H1 (cell line): Measurements from ENCODE around the gene PRKN. TPM values are rescaled to one million over a fixed set of nuclear protein-coding genes. Genes with fewer than 3 reads are reported as not detected.

Experiments used
- CTCF ChIA-PET: fragments of 300-600 bp; sonication (Branson Sonifier 250); formaldehyde crosslinking; loops from one replicate; lab custom pipeline; 2021; ENCODE audit not compliant: partially characterized antibody; lab: Charles Lee
- POLR2A ChIA-PET: fragments of 300-600 bp; sonication (Branson Sonifier 250); formaldehyde crosslinking; loops from one replicate; lab custom pipeline; 2021; ENCODE audit warnings: inconsistent platforms; ENCODE audit not compliant: partially characterized antibody; lab: Charles Lee
- DNase-seq, 2 experiments: peaks; one replicate each; pipeline versions ENCODE4 v3.0.0 to v3.0.0-alpha.2; 2010 to 2022; ENCODE audit warnings: low spot score in 2 of 2, low read depth in 1 of 2, mixed read lengths in 1 of 2
- FAIRE-seq: peaks from 2 replicates; lab custom pipeline; 2011; peaks lifted over from hg19 to GRCh38; lab: Jason Lieb, UNC
- H2AFZ ChIP-seq: 2 replicates; pipeline ENCODE4 v1.8.1; 2012; ENCODE audit warnings: low read length, inconsistent platforms
- H2AK5ac ChIP-seq: 2 replicates; pipeline ENCODE4 v1.6.1; 2013; ENCODE audit warnings: low read depth, low read length
- H2BK120ac ChIP-seq: replicated peaks from 2 replicates; pipeline ENCODE3; 2013; ENCODE audit warnings: low read depth, low read length, inconsistent platforms
- H2BK12ac ChIP-seq: 2 replicates; pipeline ENCODE4 v1.6.1; 2013; ENCODE audit warnings: low read depth, low read length
- H2BK15ac ChIP-seq: 2 replicates; pipeline ENCODE4 v1.6.1; 2013; ENCODE audit warnings: low read length
- H2BK20ac ChIP-seq: 2 replicates; pipeline ENCODE4 v1.6.1; 2013; ENCODE audit warnings: low read length
- H2BK5ac ChIP-seq: 2 replicates; pipeline ENCODE4 v1.6.1; 2013; ENCODE audit warnings: low read depth, low read length
- H3K14ac ChIP-seq: 2 replicates; pipeline ENCODE4 v1.6.1; 2013; ENCODE audit warnings: inconsistent platforms; ENCODE audit not compliant: insufficient read length
- H3K18ac ChIP-seq: 2 replicates; pipeline ENCODE4 v1.6.1; 2013; ENCODE audit warnings: low read length; ENCODE audit errors: extremely low read depth
- H3K23ac ChIP-seq: 2 replicates; pipeline ENCODE4 v1.6.1; 2013; ENCODE audit warnings: inconsistent platforms; ENCODE audit not compliant: insufficient read length
- H3K23me2 ChIP-seq: 2 replicates; pipeline ENCODE4 v1.6.1; 2013; ENCODE audit warnings: low read depth, low read length
- H3K27ac ChIP-seq: 2 replicates; pipeline ENCODE4 v1.6.1; 2011; ENCODE audit warnings: low read depth, low read length, inconsistent platforms
- H3K27me3 ChIP-seq, 4 experiments: replicated peaks in 1 of 4; 1 replicate in 1 of 4; 2 replicates in 3 of 4; pipeline versions ENCODE4 v1.6.1 to v1.8.1; 2011 to 2013; ENCODE audit warnings: low read length in 3 of 4, mild to moderate bottlenecking in 3 of 4, inconsistent platforms in 2 of 4, mixed read lengths in 2 of 4, moderate library complexity in 1 of 4; ENCODE audit not compliant: control insufficient read depth in 3 of 4, insufficient read depth in 3 of 4; ENCODE audit errors: extremely low read depth in 1 of 4
- H3K36me3 ChIP-seq, 4 experiments: 2 replicates each; pipeline versions ENCODE4 v1.6.1 to v1.8.1; 2011 to 2013; ENCODE audit warnings: mild to moderate bottlenecking in 4 of 4, low read length in 3 of 4, moderate library complexity in 2 of 4, control low read depth in 1 of 4, inconsistent platforms in 1 of 4; ENCODE audit not compliant: insufficient read depth in 4 of 4, control insufficient read depth in 2 of 4
- H3K4ac ChIP-seq: replicated peaks from 2 replicates; pipeline ENCODE3; 2013; ENCODE audit warnings: low read length, low read depth, mixed read lengths, inconsistent platforms; ENCODE audit not compliant: insufficient read length
- H3K4me1 ChIP-seq, 4 experiments: replicated peaks in 1 of 4; 1 replicate in 1 of 4; 2 replicates in 3 of 4; pipeline versions ENCODE4 v1.6.1 to v1.8.1; 2011 to 2013; ENCODE audit warnings: low read length in 3 of 4, inconsistent platforms in 2 of 4, mixed read lengths in 1 of 4; ENCODE audit not compliant: insufficient read depth in 4 of 4, control insufficient read depth in 3 of 4
- H3K4me2 ChIP-seq, 2 experiments: 2 replicates each; pipeline versions ENCODE4 v1.6.1 to v1.8.1; 2011 to 2013; ENCODE audit warnings: low read depth in 2 of 2, low read length in 2 of 2, control low read depth in 1 of 2, inconsistent platforms in 1 of 2, mild to moderate bottlenecking in 1 of 2; ENCODE audit not compliant: insufficient read depth in 1 of 2
- H3K4me3 ChIP-seq, 4 experiments: fragments of 200-600, 300-600 bp in 1 of 4; sonication (generic), shearing (Covaris generic), sonication (Bioruptor Twin) in 1 of 4; 2 replicates each; pipeline versions ENCODE4 v1.5.1 to v1.8.1; 2011 to 2016; ENCODE audit warnings: low read length in 4 of 4, low read depth in 3 of 4, control low read depth in 2 of 4, inconsistent platforms in 2 of 4, mild to moderate bottlenecking in 2 of 4, mixed read lengths in 1 of 4, moderate library complexity in 1 of 4; ENCODE audit not compliant: insufficient read depth in 2 of 4; ENCODE audit errors: extremely low read depth in 1 of 4
- H3K56ac ChIP-seq: replicated peaks from 2 replicates; pipeline ENCODE3; 2013; ENCODE audit warnings: low read depth, mild to moderate bottlenecking, mixed read lengths, low read length, inconsistent platforms; ENCODE audit not compliant: insufficient read length
- H3K79me1 ChIP-seq: 2 replicates; pipeline ENCODE4 v1.6.1; 2013; ENCODE audit warnings: low read depth, low read length, control low read depth
- H3K79me2 ChIP-seq, 2 experiments: 2 replicates each; pipeline versions ENCODE4 v1.6.1 to v1.8.1; 2012 to 2013; ENCODE audit warnings: low read length in 2 of 2, mild to moderate bottlenecking in 2 of 2, inconsistent platforms in 1 of 2; ENCODE audit not compliant: insufficient read depth in 2 of 2, control insufficient read depth in 1 of 2
- H3K9ac ChIP-seq, 4 experiments: replicated peaks in 1 of 4; 1 replicate in 1 of 4; 2 replicates in 3 of 4; pipeline versions ENCODE4 v1.6.1 to v1.8.1; 2011 to 2013; ENCODE audit warnings: low read depth in 3 of 4, low read length in 3 of 4, control low read depth in 2 of 4, mild to moderate bottlenecking in 2 of 4, moderate library complexity in 2 of 4, inconsistent platforms in 1 of 4; ENCODE audit errors: extremely low read depth in 1 of 4
- H3K9me3 ChIP-seq, 2 experiments: 2 replicates each; pipeline versions ENCODE4 v1.6.1 to v1.8.1; 2012 to 2013; ENCODE audit warnings: mild to moderate bottlenecking in 2 of 2, moderate library complexity in 2 of 2, control low read depth in 1 of 2, inconsistent platforms in 1 of 2, low read depth in 1 of 2, low read length in 1 of 2, mixed read lengths in 1 of 2; ENCODE audit not compliant: insufficient read depth in 2 of 2
- H4K20me1 ChIP-seq, 2 experiments: replicated peaks in 1 of 2; 2 replicates each; pipeline versions ENCODE3 to v1.8.1; 2011 to 2013; ENCODE audit warnings: inconsistent platforms in 2 of 2, low read length in 2 of 2, mild to moderate bottlenecking in 1 of 2; ENCODE audit not compliant: insufficient read depth in 2 of 2, control insufficient read depth in 1 of 2
- H4K5ac ChIP-seq: 2 replicates; pipeline ENCODE4 v1.6.1; 2013; ENCODE audit warnings: low read length, low read depth, mixed read lengths, inconsistent platforms; ENCODE audit not compliant: insufficient read length
- H4K8ac ChIP-seq: 2 replicates; pipeline ENCODE4 v1.8.0; 2013; ENCODE audit warnings: mild to moderate bottlenecking, moderate library complexity, low read length, inconsistent platforms; ENCODE audit not compliant: insufficient read depth; ENCODE audit errors: extremely low read depth
- H4K91ac ChIP-seq: replicated peaks from 2 replicates; pipeline ENCODE3; 2013; ENCODE audit warnings: low read length, mixed read lengths, inconsistent platforms; ENCODE audit not compliant: insufficient read length
- CREB1 ChIP-seq: IDR thresholded peaks from 2 replicates; pipeline ENCODE4 v1.6.1; 2012; ENCODE audit warnings: inconsistent platforms
- CTBP2 ChIP-seq: IDR thresholded peaks from 2 replicates; pipeline ENCODE4 v1.7.0; 2011; ENCODE audit warnings: borderline replicate concordance, mild to moderate bottlenecking, moderate library complexity, mixed read lengths, low read length; ENCODE audit not compliant: insufficient read depth, insufficient read length
- EGR1 ChIP-seq: IDR thresholded peaks from 2 replicates; pipeline ENCODE4 v1.6.1; 2011; ENCODE audit warnings: low read depth, low read length, borderline replicate concordance
- MAX ChIP-seq: IDR thresholded peaks from 2 replicates; pipeline ENCODE4 v1.6.1; 2012; ENCODE audit warnings: inconsistent platforms
- RBBP5 ChIP-seq: IDR thresholded peaks from 2 replicates; pipeline ENCODE4 v1.7.1; 2012; ENCODE audit warnings: low read depth, mild to moderate bottlenecking, inconsistent platforms, low read length, moderate library complexity, borderline replicate concordance
- SIX5 ChIP-seq: IDR thresholded peaks from 2 replicates; pipeline ENCODE4 v1.6.1; 2011; ENCODE audit warnings: mild to moderate bottlenecking, low read depth, low read length
- TAF7 ChIP-seq: optimal IDR thresholded peaks from 2 replicates; pipeline ENCODE3; 2011; ENCODE audit warnings: low read depth, mild to moderate bottlenecking, inconsistent platforms, low read length, moderate library complexity, borderline replicate concordance
- USF2 ChIP-seq: IDR thresholded peaks from 2 replicates; pipeline ENCODE4 v1.6.1; 2011; ENCODE audit warnings: low read length, improper control_type of control experiment
- WGBS, 2 experiments: shearing (Covaris generic) in 1 of 2; methylation state at CpG; one replicate each; pipeline versions ENCODE4 v1.1.6 to v1.1.7; 2013 to 2015; ENCODE audit warnings: low lambda C conversion rate in 2 of 2, mixed read lengths in 2 of 2, inconsistent platforms in 1 of 2, low coverage in 1 of 2, missing lambda C conversion rate in 1 of 2; ENCODE audit not compliant: insufficient replicate concordance in 2 of 2, insufficient coverage in 1 of 2, insufficient read length in 1 of 2; ENCODE audit errors: extremely low coverage in 1 of 2, missing lambda C conversion rate in 1 of 2; 5-methylcytosine and 5-hydroxymethylcytosine counted together
- polyA plus RNA-seq, 7 experiments: library from polyadenylated mRNA; depleted of rRNA in 3 of 7; stranded (reverse) in 5 of 7; unstranded in 2 of 7; fragments of >200 nt in 5 of 7; fragments of 200-250 nt in 2 of 7; gene quantifications; 1 replicate in 5 of 7; 2 replicates in 1 of 7; 4 replicates in 1 of 7; pipeline versions ENCODE4 v1.2.1 to v1.2.3, GENCODE V29; 2011 to 2013; ENCODE audit warnings: missing spikeins in 2 of 7, mixed read lengths in 2 of 7
- total RNA-seq: library from RNA; stranded (reverse); fragmentation: NEBNext Ultra II Directional; extraction: Animal tissue kit (Norgen Biotek cat#: 25700); gene quantifications from 2 replicates; pipeline ENCODE4 v1.2.1, GENCODE V29; 2021

Gene PRKN
- total and polyA plus RNA-seq, 2 of the 8 experiments (the other 6 are each of a cell fraction or from before 2014, with no cell fraction given): 0.13 to 0.29 TPM

GRCh38 chr6:162198076-162198475 is 529.5 kb downstream of the PRKN start:
- Histone ChIP-seq H4K8ac (no peak overlapping the region), H3K4me2 (no peak overlapping the region; a peak in 1 of 4 replicates), H2AK5ac (no peak overlapping the region), H3K14ac (no peak overlapping the region), H3K56ac (no peak overlapping the region), H3K9ac (no peak overlapping the region), H2BK15ac (no peak overlapping the region), H2AFZ (no peak overlapping the region), H3K9me3 (no peaks in the 10 kb centered on the region), H2BK120ac (no peak overlapping the region), H3K4me3 (no peak overlapping the region), H4K5ac (no peak overlapping the region), H3K79me1 (no peaks in the 10 kb centered on the region), H2BK20ac (no peak overlapping the region), H2BK12ac (no peak overlapping the region), H3K27me3 (no peaks in the 10 kb centered on the region), H3K27ac (no peak overlapping the region), H3K18ac (no peak overlapping the region), H3K23ac (no peak overlapping the region), H3K4me1 (no peaks in the 10 kb centered on the region), H3K4ac (no peak overlapping the region), H2BK5ac (no peak overlapping the region), H3K23me2 (no peaks in the 10 kb centered on the region), H3K36me3 (no peaks in the 10 kb centered on the region), H4K91ac (no peak overlapping the region), H3K79me2 (no peaks in the 10 kb centered on the region), H4K20me1 (no peaks in the 10 kb centered on the region)
- 100% methylated on average over 1 of the region's 1 CpG; no CpG with 5 or more reads in 1 of the 2 experiments for WGBS, 2 experiments
- DNase-seq (no peak), FAIRE-seq (peak; percentile 73)
- TF ChIP-seq EGR1 (no peak), USF2 (peak; percentile 63; the same call in 1 of the 2 replicates), MAX (no peak), CREB1 (no peak), CTBP2 (no peak), RBBP5 (no peak), TAF7 (no peak), SIX5 (no peak)
- ChIA-PET POLR2A (no interaction called here), CTCF (interaction anchor here (1.8 kb wide), 1 partner anchor 15 kb away, joined by 8 read pairs; no protein-coding TSS in a partner anchor)
